Stimulated activated CD4-positive, alpha-beta T cell treated with anti-CD3 and anti-CD28 coated beads, Interleukin-4, amount 100 ng/mL, for 48 hours (primary cell): Measurements from ENCODE around the gene CASKIN2.

Experiments used
- DNase-seq, 2 donors: peaks; one replicate each; pipeline ENCODE4 v3.0.0-alpha.2; 2020; ENCODE audit warnings: low read depth in 2 of 2

The CASKIN2 gene

DNA sequence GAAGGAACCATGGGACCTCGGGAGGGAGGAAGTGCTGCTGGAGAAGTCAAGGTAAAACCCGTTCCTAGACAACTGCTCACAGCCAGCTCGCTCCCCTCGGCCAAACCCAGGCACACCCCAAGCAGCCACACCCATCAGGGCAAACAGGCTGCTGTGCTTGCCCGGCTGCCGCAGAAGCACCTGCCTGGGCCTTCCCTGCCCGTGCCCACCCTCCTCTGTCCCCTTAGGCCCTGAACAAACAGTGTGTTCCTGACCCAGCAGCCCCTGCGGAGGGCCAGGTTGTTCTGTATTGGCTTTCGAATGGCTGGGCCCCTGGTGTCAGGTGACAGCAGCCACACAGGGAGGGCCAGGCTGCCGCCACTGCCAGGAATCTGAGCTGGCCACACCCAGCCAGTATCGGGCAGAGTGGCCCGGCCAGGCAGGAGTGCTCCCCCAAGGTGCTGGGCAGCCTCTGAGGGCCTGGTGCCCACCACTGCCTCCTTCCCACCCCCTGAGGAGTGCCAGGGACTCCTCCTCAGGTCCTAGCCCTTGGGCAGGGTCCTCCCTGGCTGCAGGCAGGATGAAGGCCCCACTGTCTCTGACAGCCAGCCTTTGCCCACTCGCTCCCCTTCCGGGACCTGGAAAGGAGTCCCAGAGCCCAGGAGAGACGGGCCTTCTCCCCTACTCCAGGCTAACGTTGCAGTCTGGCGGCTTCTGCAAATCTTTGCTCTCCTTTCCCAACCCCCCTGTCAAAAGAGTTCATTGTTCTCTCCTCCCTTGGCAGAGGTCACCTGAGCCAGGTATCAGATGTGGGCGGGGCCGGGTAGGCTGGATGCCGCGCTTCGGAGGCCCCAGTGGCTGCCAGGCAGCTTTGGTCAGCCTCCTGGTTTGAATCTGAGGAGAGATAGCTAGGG lies 34.2 kb upstream of the CASKIN2 start:
- DNase-seq, result no peak

DNA sequence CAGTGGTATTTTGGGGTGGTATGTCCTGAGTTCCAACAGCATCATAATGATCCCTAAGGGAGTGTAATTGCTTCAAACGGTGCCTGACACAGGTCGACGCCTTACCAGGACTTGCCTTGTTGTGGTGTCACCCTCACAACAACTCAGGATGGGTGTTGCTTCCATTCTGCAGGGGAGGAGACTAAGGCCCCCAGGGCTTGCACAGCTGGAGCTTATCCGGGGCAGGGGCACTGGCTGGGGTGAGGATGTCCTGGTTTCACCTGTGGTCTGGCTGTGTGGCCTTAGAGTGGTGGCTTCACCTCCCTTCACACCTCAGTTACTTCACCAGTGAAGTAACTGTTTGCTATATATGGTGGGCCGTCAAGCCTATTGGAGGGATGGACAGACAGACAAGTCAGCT lies 33.5 kb upstream of the CASKIN2 start:
- DNase-seq, result no peak

DNA sequence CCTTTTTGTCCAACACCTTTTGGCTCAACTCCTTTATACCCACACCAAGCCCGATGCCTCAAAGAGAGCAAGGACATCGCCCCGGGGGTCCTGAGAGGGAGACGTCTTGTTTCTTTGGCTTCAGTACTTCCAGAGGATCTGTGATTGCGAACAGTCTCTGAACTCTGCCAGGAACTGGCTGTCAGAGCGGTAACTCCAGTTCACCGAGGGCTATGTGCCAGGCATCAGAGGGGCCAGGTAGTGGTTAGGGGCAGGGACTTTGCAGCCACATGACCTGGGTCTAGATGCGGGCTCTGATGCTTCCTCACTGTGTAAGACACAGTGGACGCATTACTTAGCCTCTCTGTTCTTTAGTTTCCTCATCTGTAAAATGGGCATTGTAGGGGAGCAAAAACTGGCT lies 31.8 kb upstream of the CASKIN2 start:
- DNase-seq, result no peak

DNA sequence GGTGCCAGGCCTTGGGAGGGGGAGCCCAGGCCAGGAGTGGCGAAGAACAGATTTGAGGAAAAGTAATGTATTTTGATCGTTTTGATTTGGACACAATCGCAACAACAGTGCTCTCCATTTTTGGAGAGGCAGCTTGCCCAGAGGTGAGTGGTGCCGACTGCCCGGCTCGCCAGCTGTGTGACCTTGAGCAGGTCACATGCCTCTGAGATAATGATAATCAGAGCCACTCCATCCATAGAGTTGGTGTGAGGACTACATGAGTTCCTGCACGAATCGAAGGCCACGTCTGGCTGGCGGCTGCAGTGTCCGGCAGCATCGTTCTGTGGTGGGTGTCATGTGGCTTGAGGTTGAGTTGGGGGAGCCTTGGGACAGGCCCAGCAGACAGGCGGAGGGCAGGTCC lies 30.8 kb upstream of the CASKIN2 start:
- DNase-seq, result no peak

DNA sequence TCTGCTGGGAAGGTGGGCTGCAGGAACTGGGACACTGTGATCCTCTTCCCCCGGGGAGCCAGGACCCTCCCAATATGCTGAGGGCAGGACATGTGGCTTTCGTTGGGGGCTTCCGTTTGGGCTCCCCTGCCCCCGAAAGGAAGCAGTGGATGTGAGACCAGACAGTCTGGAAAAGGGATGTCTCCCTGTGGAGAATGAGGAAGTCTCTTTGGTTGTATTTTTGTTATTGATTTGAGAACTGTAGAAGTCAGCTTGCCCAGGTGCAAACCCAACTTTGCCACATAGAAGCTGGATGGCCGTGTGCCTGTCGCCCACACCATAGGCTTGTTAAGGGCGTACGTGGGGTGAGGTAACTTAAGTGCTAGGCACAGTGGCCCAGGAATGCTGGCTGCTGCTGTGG lies 28.9 kb upstream of the CASKIN2 start:
- no peak for DNase-seq

DNA sequence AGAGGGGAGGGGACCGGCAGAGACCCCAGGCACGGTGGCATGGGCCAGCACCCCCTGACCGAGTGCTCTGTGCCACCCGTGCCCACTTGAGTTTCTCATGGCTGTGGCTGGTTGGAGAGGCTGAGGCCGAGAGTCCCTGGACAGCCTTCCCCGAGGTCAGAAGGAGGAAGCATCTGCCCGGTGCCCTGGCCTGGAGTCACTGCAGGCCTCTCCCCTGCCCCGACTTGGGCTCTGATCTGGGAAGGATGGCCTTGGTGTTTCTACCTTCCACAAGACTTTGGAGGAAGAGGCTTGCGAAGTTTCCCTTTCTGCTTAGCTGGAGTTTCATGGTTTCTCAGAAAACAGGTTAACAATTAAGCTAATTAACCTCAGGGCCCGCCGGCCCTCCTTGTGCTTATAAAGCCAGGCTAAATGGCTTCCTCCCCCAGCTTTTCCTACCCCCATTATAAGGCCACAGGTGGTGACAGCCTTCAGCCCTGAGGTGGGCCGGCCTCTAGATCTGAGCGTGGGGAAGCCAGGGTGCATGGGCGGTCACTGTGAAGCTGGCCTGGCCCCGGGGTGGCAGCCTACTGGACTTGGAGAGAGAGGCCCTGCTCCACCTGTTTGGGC lies 27.5 kb upstream of the CASKIN2 start:
- no peak for DNase-seq

DNA sequence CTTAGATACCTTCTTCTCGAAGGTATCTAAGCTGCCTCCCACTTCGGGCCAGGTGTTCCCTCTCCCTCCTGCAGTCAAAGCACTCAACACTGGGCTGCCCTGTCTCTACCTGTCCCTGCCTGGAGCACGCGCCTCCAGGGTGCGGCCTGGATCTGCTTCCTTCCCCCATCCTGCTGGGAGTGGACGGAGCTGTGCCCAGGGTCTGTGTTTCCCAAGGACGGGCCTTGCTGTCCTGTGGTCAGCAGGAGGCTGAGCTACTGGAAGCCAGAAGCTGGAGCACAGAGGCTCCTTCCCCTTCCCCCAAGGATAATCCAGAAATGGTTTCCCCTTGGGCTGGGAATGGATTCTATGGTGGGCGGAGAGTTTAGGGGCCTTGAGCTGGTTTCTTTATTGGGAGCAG lies 26.9 kb upstream of the CASKIN2 start:
- DNase-seq, result no peak

DNA sequence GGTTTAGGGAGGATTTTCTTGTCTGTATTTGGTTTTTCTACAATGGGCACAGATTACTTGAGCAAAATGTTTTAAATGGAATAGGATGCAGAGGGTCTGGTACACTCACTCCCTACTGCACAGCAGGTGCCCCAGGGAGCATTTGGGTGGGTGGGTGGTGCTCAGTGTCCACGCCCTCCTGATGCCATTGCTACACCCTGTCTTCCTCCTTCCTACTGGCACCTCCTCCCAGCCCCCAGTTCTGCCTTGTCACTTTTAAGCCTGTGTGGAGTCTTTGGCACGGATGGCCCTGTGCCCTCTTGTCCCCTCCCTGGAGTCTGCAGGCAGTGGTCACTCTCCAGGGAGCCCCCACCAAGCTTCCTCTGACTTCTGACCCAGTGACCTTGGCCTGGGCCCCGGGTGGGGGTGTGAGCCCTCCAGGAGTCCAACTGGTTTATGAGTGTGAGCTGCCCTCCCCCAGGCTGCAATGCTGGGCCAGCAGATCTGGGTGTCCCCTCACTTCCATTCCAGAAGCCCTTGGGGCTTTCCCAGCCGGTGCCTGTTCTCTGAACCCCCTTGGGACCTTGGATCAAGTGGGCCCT lies 25.7 kb upstream of the CASKIN2 start:
- DNase-seq, result no peak

DNA sequence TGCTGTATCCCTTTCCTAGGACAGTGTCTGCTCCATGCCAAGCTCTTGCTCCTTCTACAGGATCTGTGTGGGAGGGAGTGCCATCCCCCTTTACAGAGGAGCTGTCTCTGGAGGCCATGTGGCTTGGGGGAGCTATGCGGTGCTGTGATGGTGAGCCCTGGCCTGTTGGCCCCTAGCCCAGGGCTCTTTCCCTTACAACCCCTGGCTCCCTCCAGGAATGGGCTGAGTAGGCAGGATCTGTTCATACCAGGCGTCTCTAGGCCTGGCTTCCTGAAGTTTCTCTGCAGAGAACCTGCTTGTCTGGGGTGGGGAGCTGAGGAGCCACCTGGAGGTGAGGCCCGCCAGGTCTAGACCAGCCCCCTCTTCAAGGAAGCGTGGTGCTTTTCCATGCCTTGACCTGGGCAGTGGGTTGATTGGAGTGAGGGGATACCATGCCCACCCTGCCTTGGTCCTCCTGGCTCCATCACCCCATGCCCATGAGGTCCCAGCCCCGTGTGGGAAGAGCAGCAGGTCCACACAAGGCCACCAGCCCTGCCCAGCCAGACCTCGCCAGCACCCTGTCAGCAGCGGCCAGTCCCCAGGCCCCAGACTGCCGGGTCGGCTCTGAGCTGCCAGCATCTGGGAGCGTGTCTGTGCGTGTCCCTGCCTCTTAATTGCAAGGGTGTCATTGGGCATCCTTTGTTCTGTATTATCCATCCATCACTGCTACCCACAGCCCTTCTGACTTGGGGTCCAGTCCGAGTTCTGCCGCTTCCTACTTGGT lies 24.8 kb upstream of the CASKIN2 start:
- no peak for DNase-seq

DNA sequence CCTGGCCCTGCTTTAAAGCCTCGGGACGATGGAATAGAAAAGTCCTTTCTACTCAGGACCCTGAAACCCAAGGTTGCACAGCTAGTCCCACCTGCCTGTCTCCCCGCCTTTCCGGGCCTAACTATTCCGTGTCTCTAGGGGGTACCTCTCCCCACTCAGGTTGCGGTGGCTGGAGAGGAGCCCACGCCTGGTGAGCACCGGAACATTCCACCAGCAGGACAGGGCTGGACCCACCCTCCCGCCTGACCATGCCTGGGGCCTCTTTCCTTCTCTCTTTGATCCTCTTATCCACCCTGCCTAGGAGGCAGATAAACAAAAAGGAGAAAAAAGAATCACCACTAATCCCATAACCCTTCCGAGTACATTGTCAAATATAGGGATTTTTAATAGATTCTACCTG lies 21.0 kb upstream of the CASKIN2 start:
- no peak for DNase-seq

DNA sequence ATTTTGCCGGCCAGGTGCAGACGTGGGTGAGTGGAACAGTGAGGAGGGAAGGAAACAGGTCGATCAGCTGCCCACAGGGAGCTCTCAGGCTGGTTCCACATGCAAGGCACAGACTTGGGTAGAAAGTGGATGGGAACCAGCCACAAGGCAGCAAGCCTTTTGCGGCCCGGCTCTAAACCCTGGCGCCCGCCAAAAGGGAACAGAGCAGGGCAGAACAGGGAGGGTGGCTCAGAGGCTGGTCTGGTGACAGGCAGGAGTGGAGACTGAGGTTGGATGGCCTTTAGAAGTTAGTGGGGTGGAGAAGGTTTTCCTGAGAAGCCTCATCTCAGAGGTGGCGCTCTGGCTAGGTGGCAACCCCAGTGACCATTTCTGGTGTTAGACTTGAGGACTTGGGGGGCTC lies 20.5 kb upstream of the CASKIN2 start:
- no peak for DNase-seq

DNA sequence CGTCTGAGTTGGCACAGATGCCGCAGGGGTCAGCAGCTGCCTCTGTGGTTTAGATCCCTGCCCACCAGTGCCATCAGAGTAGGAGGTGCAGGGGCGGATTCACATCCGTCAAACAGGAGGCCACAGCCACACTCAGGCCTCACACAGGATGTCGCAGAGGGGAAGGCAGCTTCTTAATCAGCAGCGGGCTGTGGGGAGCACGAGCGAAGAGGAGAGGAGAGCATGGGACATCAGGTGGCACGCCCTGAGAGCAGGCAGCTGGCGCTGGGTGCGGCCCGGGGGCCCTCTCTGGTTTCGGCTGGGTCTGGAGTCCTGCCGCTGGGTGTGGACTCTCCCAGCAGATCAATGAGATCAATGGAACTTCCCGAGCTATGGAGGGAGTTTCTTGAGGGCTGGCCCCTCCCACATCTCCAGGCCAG lies 19.8 kb upstream of the CASKIN2 start:
- DNase-seq, result peak in 1 of 2 donors; percentile 33

DNA sequence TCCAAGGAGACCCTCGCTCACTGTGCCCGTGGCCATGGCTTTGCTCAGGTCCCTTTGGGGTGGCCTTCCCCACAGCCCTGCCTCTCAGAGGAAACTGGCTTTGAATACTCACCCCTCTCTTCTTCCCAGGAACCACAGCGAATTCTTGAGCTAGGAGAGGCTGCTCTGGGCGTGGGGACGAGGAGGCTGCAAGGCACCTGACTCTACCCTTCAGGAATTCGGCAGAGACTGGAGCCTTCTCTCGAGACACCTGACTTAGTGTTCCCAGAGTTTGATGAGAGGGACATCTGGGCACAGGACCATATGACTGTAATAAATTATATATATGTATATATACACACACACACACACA lies 16.4 kb upstream of the CASKIN2 start:
- no peak for DNase-seq

DNA sequence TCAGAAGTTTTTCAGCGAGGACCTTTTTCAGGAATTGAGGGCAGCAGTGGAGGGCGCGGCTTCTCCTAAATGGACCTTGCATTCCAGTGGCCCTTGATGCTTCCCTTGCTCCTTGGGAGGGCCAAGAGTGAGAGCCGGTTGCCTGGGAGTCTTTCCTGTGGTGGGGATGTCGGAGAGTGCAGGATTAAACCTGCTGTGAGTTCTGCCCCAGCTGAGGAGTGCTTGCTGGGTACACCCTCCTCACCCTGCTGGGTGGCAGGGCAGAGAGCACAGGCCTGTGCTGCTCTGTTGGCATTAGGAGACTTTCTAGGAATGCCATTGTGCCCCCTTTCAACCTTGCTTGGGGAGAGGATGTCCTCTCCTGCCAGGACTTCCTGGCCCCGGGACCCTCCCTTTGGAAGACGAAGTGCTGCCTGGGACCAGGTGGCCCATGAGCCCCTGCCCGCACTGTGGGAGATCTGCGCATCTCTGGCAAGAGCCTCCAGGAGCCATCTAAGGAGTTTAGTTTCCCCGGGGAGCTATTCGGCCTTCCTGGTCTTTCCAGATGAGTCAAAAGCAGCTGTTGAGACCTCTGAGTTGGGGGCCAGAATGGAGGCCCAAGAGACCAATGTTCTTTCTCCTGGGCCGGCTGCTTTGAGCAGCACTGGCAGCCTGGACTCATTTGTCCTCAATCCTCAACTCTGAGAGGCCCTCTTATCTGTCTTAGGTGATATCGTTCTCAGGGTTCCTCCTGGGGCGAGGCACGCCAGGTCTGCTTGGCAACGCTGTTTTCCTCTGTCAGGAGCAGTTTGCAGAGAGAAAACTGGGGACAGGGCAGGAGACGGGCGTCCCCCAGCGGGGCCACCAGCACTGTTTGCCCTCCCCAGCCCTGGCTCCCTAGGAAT lies 15.7 kb upstream of the CASKIN2 start:
- no peak for DNase-seq

DNA sequence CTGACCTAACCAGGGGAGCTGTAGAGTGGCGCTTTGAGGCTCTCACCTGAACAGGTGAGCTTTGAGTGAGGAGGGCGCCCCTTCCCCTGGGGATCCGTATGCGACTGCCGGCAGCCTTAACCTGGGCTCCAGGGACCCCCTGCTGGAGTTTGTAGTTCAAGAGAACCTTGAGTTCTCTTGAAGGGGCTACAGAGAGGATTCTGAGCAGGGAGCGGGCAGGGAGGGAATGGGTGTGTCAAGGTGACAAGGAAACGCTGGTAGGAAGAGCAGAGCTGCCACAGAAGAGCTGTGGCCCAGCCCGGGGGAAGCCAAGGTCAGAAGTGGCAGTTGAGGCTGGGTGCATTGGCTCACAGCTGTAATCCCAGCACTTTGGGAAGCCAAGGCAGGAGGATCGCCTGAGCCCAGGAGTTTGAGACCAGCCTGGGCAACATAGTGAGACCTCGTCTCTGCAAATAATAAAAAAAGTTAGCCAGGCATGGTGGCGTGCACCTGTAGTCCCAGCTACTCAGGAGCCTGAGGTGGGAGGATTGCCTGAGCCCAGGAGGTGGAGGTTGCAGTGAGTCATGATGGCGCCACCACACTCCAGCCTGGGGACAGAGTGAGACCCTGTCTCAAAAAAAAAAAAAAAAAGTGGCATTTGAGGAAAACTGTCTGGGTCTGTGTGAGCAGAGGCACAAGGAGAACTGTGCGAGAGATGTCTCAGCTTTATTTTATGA lies 11.4 kb upstream of the CASKIN2 start:
- no peak for DNase-seq

DNA sequence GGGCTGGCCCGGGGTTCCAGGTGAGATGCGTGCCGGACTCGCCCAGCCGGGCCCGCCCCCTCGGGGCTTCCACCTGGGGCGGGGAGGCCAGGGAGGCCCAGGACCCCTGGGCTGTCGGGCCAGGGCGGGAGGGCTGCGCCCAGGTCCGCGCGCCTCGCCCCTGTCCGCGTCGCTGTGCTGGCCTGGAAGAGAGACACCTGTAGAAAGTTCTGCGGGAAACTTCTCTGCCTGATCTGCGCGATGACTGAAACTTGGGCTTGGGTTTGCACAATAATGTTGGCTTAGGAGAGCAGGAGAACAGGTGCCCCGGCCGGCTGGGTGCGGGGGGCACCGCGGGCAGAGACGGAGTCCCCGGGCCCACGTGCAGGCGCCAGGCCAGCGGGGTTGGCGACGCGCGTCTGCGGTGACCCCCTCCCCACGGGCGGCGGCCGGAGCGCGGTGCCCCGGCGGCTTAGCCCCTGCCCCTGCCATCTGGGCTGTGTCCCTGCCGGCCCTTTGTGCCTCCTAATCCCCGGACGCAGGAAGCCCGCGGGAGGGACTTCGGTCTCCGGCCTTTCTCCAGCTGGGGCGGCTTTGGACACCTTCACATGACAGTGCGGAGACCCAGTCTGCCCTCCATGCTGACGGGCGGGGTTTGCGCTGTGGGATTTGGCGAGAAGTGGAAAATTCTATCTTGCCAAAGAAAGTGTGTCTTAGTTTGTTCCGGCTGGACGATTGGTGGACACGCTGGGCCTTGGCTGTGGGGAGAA lies 10.6 kb upstream of the CASKIN2 start:
- DNase-seq, result no peak

DNA sequence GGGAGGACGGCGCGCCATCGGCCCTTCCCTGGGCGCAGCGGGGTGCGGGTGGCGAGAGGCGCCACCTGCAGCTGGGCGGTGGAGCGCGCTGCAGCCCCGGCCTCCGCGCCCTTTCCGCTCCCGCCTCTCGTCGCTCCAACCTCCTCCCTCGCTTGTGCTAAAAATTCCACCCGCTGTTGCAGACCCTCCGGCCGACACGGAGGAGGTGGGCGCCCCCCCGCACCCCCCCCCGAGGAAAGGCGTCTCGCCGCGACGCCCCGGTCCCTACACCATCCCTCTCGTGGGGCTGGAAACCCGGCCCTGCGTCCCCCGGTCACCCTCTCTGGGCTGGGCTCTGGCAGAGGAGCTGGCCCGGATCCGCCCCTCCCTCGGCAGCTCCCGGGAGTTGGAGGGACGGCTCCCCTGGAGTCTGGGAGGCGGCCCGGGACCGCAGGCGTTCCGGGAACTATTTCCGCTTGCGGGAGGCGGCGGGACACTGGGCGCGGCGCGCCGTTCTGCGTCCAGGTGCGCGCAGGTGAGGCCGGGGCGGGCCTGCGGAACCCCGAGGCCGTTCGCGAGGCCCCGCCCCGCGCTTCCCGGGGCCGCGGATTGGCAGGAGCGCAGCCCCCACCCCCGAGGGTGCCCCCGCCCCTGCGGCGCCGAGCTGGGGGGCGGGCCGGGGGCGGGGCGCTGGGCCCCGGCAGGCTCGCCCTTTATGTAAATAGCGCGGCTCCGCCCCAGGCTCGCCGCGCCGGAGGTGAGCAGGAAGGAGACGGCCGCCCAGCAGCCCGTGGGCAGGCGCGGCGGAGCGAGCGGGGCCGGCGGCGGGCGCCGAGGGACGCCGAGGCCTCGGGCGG lies 9.9 kb upstream of the CASKIN2 start, which contains the start of gene LLGL2:
Gene LLGL2 (plus strand): TSS at position 728 of the 836 bp plus-strand sequence. CDS start 17,730 bp downstream, outside the sequence.
- DNase-seq, result peak; percentile 60 to 69

DNA sequence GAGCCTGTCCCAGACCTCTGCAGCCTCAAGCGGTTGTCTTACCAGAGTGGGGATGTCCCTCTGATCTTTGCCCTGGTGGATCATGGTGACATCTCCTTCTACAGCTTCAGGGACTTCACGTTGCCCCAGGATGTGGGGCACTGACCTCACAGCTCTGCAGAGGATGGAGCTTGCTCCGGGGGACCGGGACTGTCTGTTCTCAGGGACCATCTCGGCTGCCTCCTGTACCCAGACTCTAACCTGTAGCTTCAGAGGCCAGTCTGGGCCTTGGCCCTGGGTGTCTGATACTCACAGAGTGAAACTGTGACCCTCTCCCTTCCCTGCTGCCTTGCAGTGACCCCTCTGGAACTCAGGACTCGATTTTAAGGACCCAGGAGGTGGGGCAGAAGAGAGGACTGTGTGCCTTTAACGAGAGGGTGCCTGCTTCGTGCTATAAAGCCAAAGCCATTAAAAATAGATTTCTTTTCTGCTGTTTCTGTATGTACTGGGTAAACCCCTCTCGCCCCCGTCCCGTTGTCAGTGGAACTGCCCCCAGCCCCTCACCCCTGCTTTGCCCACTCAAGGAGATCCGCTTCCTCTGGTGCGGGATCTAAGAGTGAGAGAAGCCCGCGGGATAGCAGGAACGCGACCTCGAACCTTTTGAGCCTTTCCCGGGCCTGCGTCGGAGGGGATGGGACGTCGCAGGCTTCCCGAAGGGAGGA lies 9.1 kb upstream of the CASKIN2 start:
- no peak for DNase-seq
